ENCODE measurements around the gene HEPHL1. TPM values are rescaled to one million over a fixed set of nuclear protein-coding genes. Genes with fewer than 3 reads are reported as not detected.

HEPHL1 gene
- total RNA-seq, 4 donors from 2014 or later = 0.32 to 15.2 (median 2.2) TPM

- H3K4me3 ChIP-seq = peak overlapping the region; percentile 62
- peaks cover 60% of the 10 kb centered on the region for H3K4me1 ChIP-seq
- no peaks in the 10 kb centered on the region for H3K27me3 ChIP-seq
- peak overlapping the region; percentile 89 for H3K27ac ChIP-seq
- 5% methylated on average over 20 of the region's 20 CpGs for WGBS
- DNase-seq (ENCODE audit: low spot score in 2 of 2) = no peak
- TF ChIP-seq, protein P1, sequence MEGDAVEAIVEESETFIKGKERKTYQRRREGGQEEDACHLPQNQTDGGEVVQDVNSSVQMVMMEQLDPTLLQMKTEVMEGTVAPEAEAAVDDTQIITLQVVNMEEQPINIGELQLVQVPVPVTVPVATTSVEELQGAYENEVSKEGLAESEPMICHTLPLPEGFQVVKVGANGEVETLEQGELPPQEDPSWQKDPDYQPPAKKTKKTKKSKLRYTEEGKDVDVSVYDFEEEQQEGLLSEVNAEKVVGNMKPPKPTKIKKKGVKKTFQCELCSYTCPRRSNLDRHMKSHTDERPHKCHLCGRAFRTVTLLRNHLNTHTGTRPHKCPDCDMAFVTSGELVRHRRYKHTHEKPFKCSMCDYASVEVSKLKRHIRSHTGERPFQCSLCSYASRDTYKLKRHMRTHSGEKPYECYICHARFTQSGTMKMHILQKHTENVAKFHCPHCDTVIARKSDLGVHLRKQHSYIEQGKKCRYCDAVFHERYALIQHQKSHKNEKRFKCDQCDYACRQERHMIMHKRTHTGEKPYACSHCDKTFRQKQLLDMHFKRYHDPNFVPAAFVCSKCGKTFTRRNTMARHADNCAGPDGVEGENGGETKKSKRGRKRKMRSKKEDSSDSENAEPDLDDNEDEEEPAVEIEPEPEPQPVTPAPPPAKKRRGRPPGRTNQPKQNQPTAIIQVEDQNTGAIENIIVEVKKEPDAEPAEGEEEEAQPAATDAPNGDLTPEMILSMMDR (IDR thresholded peaks at IDR 0.05) = no peak
- TF ChIP-seq POLR2A (IDR thresholded peaks at IDR 0.05) (no peak), POLR2AphosphoS5 (IDR thresholded peaks at IDR 0.05) (no peak), EP300 (IDR thresholded peaks at IDR 0.05) (no peak)
- no peaks in the 10 kb centered on the region for H3K36me3 ChIP-seq
- no peaks in the 10 kb centered on the region for H3K9me3 ChIP-seq
These were observed 108.6 kb downstream of the HEPHL1 start for GRCh38 chr11:94129512-94130297.

GRCh38 chr11:94130298-94131046 lies 109.3 kb downstream of the HEPHL1 start:
- H3K4me1 ChIP-seq = peaks cover 68% of the 10 kb centered on the region
- no peaks in the 10 kb centered on the region for H3K36me3 ChIP-seq
- H3K27ac ChIP-seq = peak overlapping the region; percentile 89
- WGBS = 21% methylated on average over 7 of the region's 7 CpGs
- no peaks in the 10 kb centered on the region for H3K9me3 ChIP-seq
- TF ChIP-seq, protein P1 (IDR thresholded peaks at IDR 0.05) = no peak
- TF ChIP-seq EP300 (IDR thresholded peaks at IDR 0.05) (no peak), POLR2AphosphoS5 (IDR thresholded peaks at IDR 0.05) (peak in 2 of 3 donors; percentile 53 to 58), POLR2A (IDR thresholded peaks at IDR 0.05) (peak in 1 of 2 donors; percentile 54)
- peak overlapping the region; percentile 62 for H3K4me3 ChIP-seq
- no peaks in the 10 kb centered on the region for H3K27me3 ChIP-seq
- no peak for DNase-seq (ENCODE audit: low spot score in 2 of 2)

- Histone ChIP-seq H3K9me3 (no peaks in the 10 kb centered on the region), H3K4me3 (peak overlapping the region; percentile 62), H3K4me1 (peaks cover 75% of the 10 kb centered on the region), H3K27me3 (no peaks in the 10 kb centered on the region), H3K36me3 (no peaks in the 10 kb centered on the region), H3K27ac (peak overlapping the region; percentile 89)
- TF ChIP-seq, protein P1 (IDR thresholded peaks at IDR 0.05) = no peak
- TF ChIP-seq POLR2AphosphoS5 (IDR thresholded peaks at IDR 0.05) (no peak), EP300 (IDR thresholded peaks at IDR 0.05) (no peak), POLR2A (IDR thresholded peaks at IDR 0.05) (no peak)
- 28% methylated on average over 3 of the region's 3 CpGs for WGBS
- DNase-seq (ENCODE audit: low spot score in 2 of 2) = no peak
These were observed 110.0 kb downstream of the HEPHL1 start for GRCh38 chr11:94131047-94131717.

DNA sequence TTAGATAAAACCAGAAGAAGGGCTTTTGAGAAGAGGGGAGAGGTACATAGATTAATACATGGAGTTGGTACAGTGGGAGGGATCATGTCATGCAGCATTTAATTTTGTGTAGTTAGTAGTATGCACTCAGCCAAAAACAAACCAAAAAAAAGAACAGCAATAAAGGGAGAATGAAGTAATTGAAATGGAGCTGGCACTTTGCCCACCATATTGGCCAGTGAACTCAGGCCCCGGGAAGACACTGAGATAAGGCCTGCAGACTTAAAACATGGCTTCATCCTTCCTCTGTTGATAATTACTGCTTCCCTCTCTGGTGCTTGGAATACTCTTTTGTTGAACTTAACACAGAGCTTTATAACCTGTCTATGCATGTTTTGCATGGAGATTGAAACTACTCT lies 110.6 kb downstream of the HEPHL1 start:
- Histone ChIP-seq H3K27me3 (no peaks in the 10 kb centered on the region), H3K27ac (peak overlapping the region; percentile 89), H3K9me3 (no peaks in the 10 kb centered on the region), H3K36me3 (no peaks in the 10 kb centered on the region), H3K4me3 (no peak overlapping the region), H3K4me1 (peaks cover 78% of the 10 kb centered on the region)
- WGBS = 12% methylated on average over 1 of the region's 1 CpG
- no peak for DNase-seq (ENCODE audit: low spot score in 2 of 2)
- TF ChIP-seq, protein P1 (IDR thresholded peaks at IDR 0.05) = no peak
- TF ChIP-seq POLR2AphosphoS5 (IDR thresholded peaks at IDR 0.05) = no peak
- no peak for TF ChIP-seq POLR2A (IDR thresholded peaks at IDR 0.05)
- no peak for TF ChIP-seq EP300 (IDR thresholded peaks at IDR 0.05)

Measured in suprapubic skin (tissue), 4 donors.